ENCODE data around the gene ZFAND3. TPM values are rescaled to one million over a fixed set of nuclear protein-coding genes. Genes with fewer than 3 reads are reported as not detected.

ZFAND3 gene
- total and polyA plus RNA-seq, 2 donors (not counting 3 experiments of a cell fraction or from before 2014, with no cell fraction given) = 15.4 to 54.2 TPM

- dilution Hi-C loops (cut with MboI; ENCODE audit: extremely low pct_ligation_motif_present, low sequenced_read_pairs) (no loop called here), intact Hi-C loops (cut with micrococcal nuclease) (no loop called here)
- no TSS peak for BruUV-seq (replicated peaks)
- no peak overlapping the region for H3K4me2 ChIP-seq (ENCODE audit: insufficient read depth, low read length)
- no peaks in the 10 kb centered on the region for H3K36me3 ChIP-seq (ENCODE audit: control insufficient read depth in 2 of 2, extremely low read depth in 1 of 2, insufficient read depth in 2 of 2, low read length in 2 of 2)
- H3K79me2 ChIP-seq (ENCODE audit: control insufficient read depth, insufficient read depth, low read length) = peaks cover 84% of the 10 kb centered on the region
- no peaks in the 10 kb centered on the region for H3K27me3 ChIP-seq (ENCODE audit: control insufficient read depth in 2 of 2, insufficient read depth in 2 of 2, low read length in 2 of 2)
- no peaks in the 10 kb centered on the region for H3K4me1 ChIP-seq (ENCODE audit: control insufficient read depth, extremely low read depth, insufficient read depth, low read length)
- DNase-seq (ENCODE audit: low read depth, low spot score) (peak; percentile 12), FAIRE-seq (no peak)
- ChIA-PET POLR2A (no interaction called here), CTCF (no interaction called here)
- peaks cover 12% of the 10 kb centered on the region for H4K20me1 ChIP-seq (replicated peaks; ENCODE audit: control insufficient read depth, extremely low read depth, insufficient read depth, low read length)
- TF ChIP-seq CTCF (IDR thresholded peaks at IDR 0.05; ENCODE audit: extremely low read depth in 1 of 2, insufficient read depth in 1 of 2, low read depth in 1 of 2, low read length in 2 of 2) (no peak), EZH2 (IDR thresholded peaks at IDR 0.05; ENCODE audit: borderline replicate concordance, low read depth, low read length, severe bottlenecking) (no peak), POLR2A (IDR thresholded peaks at IDR 0.05; ENCODE audit: low read depth, low read length) (no peak), MYC (IDR thresholded peaks at IDR 0.05; ENCODE audit: low read depth, low read length) (no peak), MAX (IDR thresholded peaks at IDR 0.05; ENCODE audit: insufficient read depth, insufficient read length) (no peak), GATA2 (IDR thresholded peaks at IDR 0.05; ENCODE audit: insufficient read depth, insufficient read length, low read depth, low read length) (no peak), POLR2AphosphoS5 (IDR thresholded peaks at IDR 0.05; ENCODE audit: insufficient read depth, low read depth, low read length) (no peak), FOS (IDR thresholded peaks at IDR 0.05; ENCODE audit: borderline replicate concordance, insufficient read depth, low read length) (no peak), JUN (IDR thresholded peaks at IDR 0.05; ENCODE audit: borderline replicate concordance, insufficient read depth, insufficient read length, low read depth) (no peak)
- no peak overlapping the region for H3K27ac ChIP-seq (ENCODE audit: insufficient read depth, low read depth, low read length)
- no peaks in the 10 kb centered on the region for H3K9me1 ChIP-seq (replicated peaks; ENCODE audit: control insufficient read depth, extremely low read depth, insufficient read depth, low read length)
- no peaks in the 10 kb centered on the region for H3K9me3 ChIP-seq (replicated peaks; ENCODE audit: control insufficient read depth, insufficient read depth, low read length)
- H3K9ac ChIP-seq (replicated peaks; ENCODE audit: extremely low read depth, insufficient read depth, low read length) = no peak overlapping the region
- H3K4me3 ChIP-seq (replicated peaks in 1 of 3; ENCODE audit: insufficient read depth in 1 of 3, low read depth in 1 of 3, low read length in 3 of 3) = no peak overlapping the region
- no peak overlapping the region for H2AFZ ChIP-seq (ENCODE audit: low read depth, low read length)
Measured at GRCh38 chr6:37956711-37957275, 137.3 kb downstream of the ZFAND3 start.
